HCT116 (cell line): ENCODE data around the gene SEMA4F. TPM values are rescaled to one million over a fixed set of nuclear protein-coding genes. Genes with fewer than 3 reads are reported as not detected.

Experiments
- ATAC-seq: fragments of 200-7000 bp; cut with Tn5 transposase; 2 replicates; pipeline ENCODE4 v1.9.1; 2020; ENCODE audit warnings: mild to moderate bottlenecking, moderate library complexity
- BruUV-seq: library from RNA; stranded (reverse); fragments of 400-500 nt; replicated peaks from 2 replicates; lab custom pipeline; 2021; lab: Mats Ljungman, UMichigan
- CTCF ChIA-PET: fragments of 300-600 bp; sonication (Branson Sonifier 250); formaldehyde crosslinking; loops from one replicate; lab custom pipeline; 2021; ENCODE audit warnings: antibody characterized with exemption; lab: Charles Lee
- POLR2A ChIA-PET: fragments of 300-600, 350-600 bp; sonication (Branson Sonifier 250); formaldehyde crosslinking; loops from one replicate; lab custom pipeline; 2021; ENCODE audit warnings: antibody characterized with exemption; lab: Charles Lee
- RAD21 ChIA-PET, 2 experiments: fragments of 300-600 bp; sonication (Branson Sonifier 250); formaldehyde crosslinking; loops; one replicate each; lab custom pipeline; 2023; ENCODE audit warnings: low total read pairs in 2 of 2; ENCODE audit not compliant: uncharacterized antibody in 2 of 2, unreplicated experiment in 2 of 2, low non-redundant PET in 1 of 2; lab: Charles Lee
- DNase-seq: peaks from one replicate; pipeline ENCODE4 v3.0.0-alpha.2; 2010; ENCODE audit warnings: low read depth, low spot score
- H2AFZ ChIP-seq: fragments of 200-600 bp; shearing (Covaris generic), sonication (generic); 2 replicates; pipeline ENCODE4 v1.6.1; 2017; ENCODE audit warnings: low read depth, mixed run types, mixed read lengths, antibody characterized with exemption, low read length; ENCODE audit not compliant: poor library complexity, severe bottlenecking
- H3K27ac ChIP-seq: 2 replicates; pipeline ENCODE4 v1.5.1; 2012; ENCODE audit warnings: low read depth, low read length
- H3K27me3 ChIP-seq: fragments of 200-600 bp; sonication (generic); 2 replicates; pipeline ENCODE4 v1.6.1; 2016; ENCODE audit warnings: mixed run types, low read length, mixed read lengths; ENCODE audit not compliant: insufficient read depth
- H3K36me3 ChIP-seq, 2 experiments: fragments of 200-500 bp in 1 of 2; fragments of 200-600 bp in 1 of 2; sonication (Bioruptor generic) in 1 of 2; sonication (generic) in 1 of 2; 2 replicates each; pipeline versions ENCODE4 v1.5.1 to v1.6.1; 2014 to 2016; ENCODE audit warnings: low read length in 2 of 2, inconsistent platforms in 1 of 2, mixed read lengths in 1 of 2, mixed run types in 1 of 2; ENCODE audit not compliant: insufficient read depth in 2 of 2, control insufficient read depth in 1 of 2
- H3K4me1 ChIP-seq, 2 experiments: fragments of 200-600 bp in 1 of 2; sonication (generic) in 1 of 2; 2 replicates each; pipeline versions ENCODE4 v1.5.1 to v1.6.1; 2012 to 2017; ENCODE audit warnings: low read length in 2 of 2, inconsistent platforms in 1 of 2, mild to moderate bottlenecking in 1 of 2, mixed read lengths in 1 of 2, mixed run types in 1 of 2, moderate library complexity in 1 of 2; ENCODE audit not compliant: insufficient read depth in 2 of 2, control insufficient read depth in 1 of 2
- H3K4me2 ChIP-seq: fragments of 200-600 bp; sonication (generic); 2 replicates; pipeline ENCODE4 v1.6.1; 2017; ENCODE audit warnings: mixed run types, low read length, mixed read lengths
- H3K4me3 ChIP-seq, 2 experiments: fragments of 200-600 bp in 1 of 2; sonication (generic) in 1 of 2; replicated peaks in 1 of 2; 2 replicates each; pipeline ENCODE4 v1.5.1; 2011 to 2016; ENCODE audit warnings: low read length in 2 of 2, control low read depth in 1 of 2, low read depth in 1 of 2, mild to moderate bottlenecking in 1 of 2, mixed read lengths in 1 of 2, mixed run types in 1 of 2
- H3K79me2 ChIP-seq: fragments of 200-600 bp; sonication (generic); 2 replicates; pipeline ENCODE4 v1.6.1; 2017; ENCODE audit warnings: mild to moderate bottlenecking, mixed run types, low read length, moderate library complexity, mixed read lengths; ENCODE audit not compliant: insufficient read depth
- H3K9ac ChIP-seq: fragments of 200-600 bp; sonication (generic); 2 replicates; pipeline ENCODE4 v1.6.1; 2016; ENCODE audit warnings: low read length, mixed read lengths
- H3K9me2 ChIP-seq: fragments of 200-600 bp; sonication (generic), shearing (Covaris generic); 2 replicates; pipeline ENCODE4 v1.6.1; 2017; ENCODE audit warnings: mixed run types, mild to moderate bottlenecking, moderate library complexity; ENCODE audit not compliant: insufficient read depth
- H3K9me3 ChIP-seq, 2 experiments: fragments of 200-500 bp in 1 of 2; fragments of 200-600 bp in 1 of 2; sonication (Bioruptor generic) in 1 of 2; sonication (generic) in 1 of 2; 2 replicates each; pipeline ENCODE4 v1.6.1; 2014 to 2017; ENCODE audit warnings: low read length in 2 of 2, mixed read lengths in 2 of 2, inconsistent platforms in 1 of 2, low read depth in 1 of 2, mild to moderate bottlenecking in 1 of 2, mixed run types in 1 of 2, moderate library complexity in 1 of 2; ENCODE audit not compliant: control insufficient read depth in 1 of 2, insufficient read depth in 1 of 2
- H4K20me1 ChIP-seq: fragments of 200-600 bp; sonication (generic), shearing (Covaris generic); 2 replicates; pipeline ENCODE4 v1.6.1; 2017; ENCODE audit warnings: mixed run types, mild to moderate bottlenecking, moderate library complexity; ENCODE audit not compliant: insufficient read depth
- CBX3 ChIP-seq: IDR thresholded peaks from 2 replicates; pipeline ENCODE4 v1.6.1; 2012; ENCODE audit warnings: low read depth
- CEBPB ChIP-seq: IDR thresholded peaks from 2 replicates; pipeline ENCODE4 v1.6.1; 2012; ENCODE audit warnings: low read depth
- CTCF ChIP-seq, 3 experiments: fragments of 200-600 bp in 1 of 3; sonication (generic) in 1 of 3; IDR thresholded peaks in 2 of 3; conservative IDR thresholded peaks in 1 of 3; 2 replicates each; pipeline ENCODE4 v1.5.1; 2012 to 2017; ENCODE audit warnings: low read depth in 2 of 3, low read length in 2 of 3, antibody characterized with exemption in 1 of 3, borderline replicate concordance in 1 of 3, control low read depth in 1 of 3, mild to moderate bottlenecking in 1 of 3, mixed read lengths in 1 of 3, mixed run types in 1 of 3, moderate library complexity in 1 of 3; ENCODE audit not compliant: insufficient read depth in 1 of 3
- EGR1 ChIP-seq: IDR thresholded peaks from 2 replicates; pipeline ENCODE4 v1.6.1; 2012; ENCODE audit warnings: low read depth
- EZH2 ChIP-seq: fragments of 200-600 bp; sonication (generic); IDR thresholded peaks from 2 replicates; pipeline ENCODE4 v1.6.1; 2017; ENCODE audit warnings: antibody characterized with exemption, mixed run types
- EZH2phosphoT487 ChIP-seq: fragments of 200-600 bp; IDR thresholded peaks from 2 replicates; pipeline ENCODE4 v1.6.1; 2018; ENCODE audit warnings: antibody characterized with exemption, borderline replicate concordance
- FOSL1 ChIP-seq: IDR thresholded peaks from 2 replicates; pipeline ENCODE4 v1.6.1; 2012; ENCODE audit warnings: low read depth
- JUND ChIP-seq: IDR thresholded peaks from 2 replicates; pipeline ENCODE4 v1.6.1; 2012
- POLR2AphosphoS5 ChIP-seq: IDR thresholded peaks from 2 replicates; pipeline ENCODE4 v1.6.1; 2011; ENCODE audit warnings: mild to moderate bottlenecking, low read depth, low read length, moderate library complexity
- REST ChIP-seq: IDR thresholded peaks from 2 replicates; pipeline ENCODE4 v1.6.1; 2012; ENCODE audit warnings: low read depth
- SIN3A ChIP-seq: IDR thresholded peaks from 2 replicates; pipeline ENCODE4 v1.6.1; 2012; ENCODE audit warnings: low read depth
- SP1 ChIP-seq: IDR thresholded peaks from 2 replicates; pipeline ENCODE4 v1.6.1; 2012; ENCODE audit warnings: low read depth
- YY1 ChIP-seq: IDR thresholded peaks from 2 replicates; pipeline ENCODE4 v1.6.1; 2011; ENCODE audit warnings: low read length, low read depth, moderate library complexity, mild to moderate bottlenecking; ENCODE audit not compliant: insufficient replicate concordance; ENCODE audit errors: extremely low read depth
- ZBTB33 ChIP-seq: IDR thresholded peaks from 2 replicates; pipeline ENCODE4 v1.6.1; 2011; ENCODE audit warnings: mild to moderate bottlenecking, low read length, moderate library complexity; ENCODE audit not compliant: insufficient replicate concordance; ENCODE audit errors: extremely low read depth
- ZNF274 ChIP-seq: fragments of 200-500 bp; sonication (Bioruptor generic); IDR thresholded peaks from 2 replicates; pipeline ENCODE4 v1.6.1; 2014; ENCODE audit warnings: mild to moderate bottlenecking, low read depth, low read length, inconsistent platforms
- intact Hi-C: fragments of 100-400 bp; cut with micrococcal nuclease; formaldehyde crosslinking; loops from 2 replicates; pipeline ENCODE4 v1.10.0; 2022
- total RNA-seq: library from RNA; stranded (reverse); gene quantifications from one replicate; pipeline ENCODE4 v1.2.1, GENCODE V29; 2021; ENCODE audit not compliant: unreplicated experiment
- TF ChIP-seq, protein P1 (sequence below): IDR thresholded peaks from 2 replicates; pipeline ENCODE4 v1.6.1; 2012
- TF ChIP-seq, protein P2 (sequence below): IDR thresholded peaks from 2 replicates; pipeline ENCODE4 v1.6.1; 2012

SEMA4F gene
- total RNA-seq, 1 experiment from 2014 or later, result 12.3 TPM

GRCh38 chr2:74606927-74607326, 47.1 kb upstream of the SEMA4F start:
- TF ChIP-seq SIN3A, result no peak
- no peak for TF ChIP-seq REST
- no peak for TF ChIP-seq FOSL1
- TF ChIP-seq YY1, result no peak
- TF ChIP-seq CBX3, result no peak
- TF ChIP-seq CTCF (IDR thresholded peaks at IDR 0.05 in 2 of 3, conservative IDR thresholded peaks at IDR 0.05 in 1 of 3; ENCODE audit: borderline replicate concordance in 1 of 3, insufficient read depth in 1 of 3, low read depth in 2 of 3, low read length in 2 of 3), result no peak
- TF ChIP-seq, protein P1, sequence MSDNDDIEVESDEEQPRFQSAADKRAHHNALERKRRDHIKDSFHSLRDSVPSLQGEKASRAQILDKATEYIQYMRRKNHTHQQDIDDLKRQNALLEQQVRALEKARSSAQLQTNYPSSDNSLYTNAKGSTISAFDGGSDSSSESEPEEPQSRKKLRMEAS, result no peak
- no peak for TF ChIP-seq EGR1
- no peak for TF ChIP-seq JUND
- TF ChIP-seq ZBTB33, result no peak
- no peak for TF ChIP-seq POLR2AphosphoS5
- TF ChIP-seq ZNF274, result no peak
- TF ChIP-seq SP1, result no peak
- TF ChIP-seq EZH2phosphoT487, result no peak
- no peak for TF ChIP-seq CEBPB
- TF ChIP-seq, protein P2, sequence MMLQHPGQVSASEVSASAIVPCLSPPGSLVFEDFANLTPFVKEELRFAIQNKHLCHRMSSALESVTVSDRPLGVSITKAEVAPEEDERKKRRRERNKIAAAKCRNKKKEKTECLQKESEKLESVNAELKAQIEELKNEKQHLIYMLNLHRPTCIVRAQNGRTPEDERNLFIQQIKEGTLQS, result no peak
- TF ChIP-seq EZH2, result no peak
- H3K9me3 ChIP-seq, result no peaks in the 10 kb centered on the region
- intact Hi-C loops, result no loop called here
- H2AFZ ChIP-seq, result no peak overlapping the region
- ChIA-PET RAD21 (no interaction called here), POLR2A (no interaction called here), CTCF (no interaction called here)
- H3K4me1 ChIP-seq, result peaks cover 4 to 6% of the 10 kb centered on the region in 2 experiments; a peak in 2 of 4 replicates
- no peak overlapping the region for H3K4me2 ChIP-seq
- H3K4me3 ChIP-seq, result no peak overlapping the region
- ATAC-seq (no peak), DNase-seq (no peak)
- H3K27me3 ChIP-seq, result no peaks in the 10 kb centered on the region
- no peak overlapping the region for H3K27ac ChIP-seq
- H3K9ac ChIP-seq, result no peak overlapping the region
- no peaks in the 10 kb centered on the region for H3K79me2 ChIP-seq
- no peaks in the 10 kb centered on the region for H3K9me2 ChIP-seq
- no TSS peak for BruUV-seq
- H4K20me1 ChIP-seq, result no peaks in the 10 kb centered on the region
- H3K36me3 ChIP-seq, result 0 out of 4 replicates have a peak, but pooled peaks cover 0 to 5% of the 10 kb centered on the region in 2 experiments
